HG03097 (cell line): Measurements from ENCODE around the gene MST1R.
"Not testable (repeated sequence)": the region's sequence is repeated elsewhere in the genome, so short reads cannot be mapped to it uniquely, and the experiment has no call there.

Source experiments
- ATAC-seq: cut with Tn5 transposase; IDR thresholded peaks from one replicate; pipeline ENCODE4 v1.9.1; 2021; ENCODE audit not compliant: unreplicated experiment, low FRiP score

Gene MST1R

GRCh38 chr3:49903451-49904424 lies at the start of gene MST1R:
Gene MST1R, minus strand, starts transcription at chr3:49903873. Its CDS starts 264 bp downstream, at chr3:49903609.
- ATAC-seq = peak; percentile 46

- no peak for ATAC-seq
Measured at GRCh38 chr3:49952924-49953323, 49.3 kb upstream of the MST1R start.

DNA sequence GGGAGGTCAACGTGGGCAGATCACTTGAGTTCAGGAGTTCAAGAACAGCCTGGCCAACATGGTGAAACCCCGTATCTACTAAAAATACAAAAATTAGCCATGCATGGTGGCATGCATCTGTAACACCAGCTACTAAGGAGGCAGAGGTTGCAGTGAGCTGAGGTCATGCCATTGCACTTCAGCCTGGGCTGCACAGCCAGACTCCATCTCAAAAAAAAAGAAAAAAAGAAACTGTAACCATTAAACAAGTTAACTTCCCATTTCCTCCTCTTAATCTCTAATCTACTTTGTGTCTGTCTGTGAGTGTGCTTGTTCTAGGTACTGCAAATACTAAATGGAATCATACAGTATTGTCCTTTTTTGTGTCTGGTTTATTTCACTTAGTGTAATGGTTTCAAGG lies 39.0 kb upstream of the MST1R start:
- no peak for ATAC-seq

GRCh38 chr3:49940667-49941249 lies 37.1 kb upstream of the MST1R start:
- ATAC-seq = no peak

DNA sequence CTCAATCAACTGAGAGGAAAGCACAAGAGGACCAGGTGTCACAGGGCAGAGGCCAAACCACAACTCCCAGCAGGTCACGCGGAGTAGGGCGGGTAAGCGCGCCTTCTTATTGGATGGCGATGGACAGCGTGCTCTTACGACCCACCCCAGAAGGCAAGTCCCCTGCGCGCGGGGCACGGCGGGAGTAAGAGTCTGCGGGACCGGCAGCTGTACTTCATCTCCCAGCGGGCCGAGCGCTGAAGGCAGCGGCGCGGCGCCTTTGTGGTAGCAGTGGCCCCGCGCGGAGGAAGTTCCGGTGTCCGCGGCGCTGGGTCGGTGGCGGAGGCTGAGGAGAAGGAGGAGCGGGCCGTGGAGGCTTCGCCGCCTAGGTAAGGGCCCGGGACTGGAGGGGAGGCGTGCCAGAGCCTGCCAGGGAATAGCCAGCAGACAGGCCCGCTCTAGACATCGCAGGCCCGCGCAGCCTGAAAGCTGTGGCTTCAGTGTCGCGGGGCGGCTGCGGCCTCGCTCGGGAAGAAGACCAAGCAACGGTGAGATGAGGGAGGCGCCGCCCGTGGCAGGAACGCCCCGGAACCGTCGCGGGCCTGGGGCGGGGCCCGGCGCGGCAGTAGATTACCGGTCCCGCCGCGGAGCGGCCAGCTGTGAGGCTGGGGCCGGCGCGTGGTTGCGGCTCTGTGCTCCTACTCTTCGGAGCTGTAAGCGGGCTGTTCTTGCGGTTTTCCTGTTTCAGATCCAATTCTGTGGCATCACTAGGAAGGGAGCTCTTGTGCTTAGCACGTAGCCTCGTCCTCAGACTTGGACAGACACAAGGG lies 36.4 kb upstream of the MST1R start, which contains the start of gene RBM6:
TSS of gene RBM6 (plus strand) at position 293 of the 809 bp plus-strand sequence. CDS start 22,492 bp downstream, outside the sequence.
- ATAC-seq = peak; percentile 91

DNA sequence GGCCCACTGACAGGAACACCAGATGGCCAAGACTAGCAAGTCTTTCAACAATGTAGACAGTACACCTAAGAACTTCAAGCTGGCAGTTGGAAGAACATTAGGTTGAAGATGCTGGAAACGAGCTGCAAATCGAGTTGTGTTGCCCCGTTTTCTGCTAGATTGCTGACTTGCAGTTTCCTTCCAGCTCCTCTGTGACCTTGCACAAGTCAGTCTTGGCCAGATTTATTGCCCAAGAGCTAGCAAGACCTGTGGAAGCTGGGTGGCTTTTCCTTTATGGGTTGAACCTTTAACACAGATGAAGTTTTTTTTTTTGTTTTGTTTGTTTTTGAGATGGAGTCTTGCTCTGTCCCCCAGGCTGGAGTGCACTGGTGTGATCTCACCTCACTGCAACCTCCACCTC lies 33.4 kb upstream of the MST1R start:
- ATAC-seq = no peak

DNA sequence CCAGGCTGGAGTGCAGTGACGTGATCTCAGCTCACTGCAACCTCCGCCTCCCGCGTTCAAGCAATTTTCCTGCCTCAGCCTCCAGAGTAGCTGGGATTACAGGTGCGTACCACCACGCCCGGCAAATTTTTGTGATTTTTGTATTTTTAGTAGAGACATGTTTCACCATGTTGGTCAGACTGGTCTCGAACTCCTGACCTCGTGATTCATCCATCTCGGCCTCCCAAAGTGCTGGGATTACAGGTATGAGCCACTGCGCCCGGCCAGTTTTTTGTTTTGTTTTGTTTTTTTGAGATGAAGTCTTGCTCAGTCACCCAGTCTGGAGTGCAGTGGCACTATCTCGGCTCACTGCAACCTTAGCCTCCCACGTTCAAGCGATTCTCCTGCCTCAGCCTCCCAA lies 28.6 kb upstream of the MST1R start:
- ATAC-seq = not testable (repeated sequence)

GRCh38 chr3:49930922-49931321 lies 27.2 kb upstream of the MST1R start:
- ATAC-seq = no peak

GRCh38 chr3:49930168-49930690 lies 26.6 kb upstream of the MST1R start:
- ATAC-seq = no peak

GRCh38 chr3:49929291-49930167 lies 25.9 kb upstream of the MST1R start, which contains the start of gene MON1A:
Gene MON1A, minus strand, starts transcription at chr3:49929811. Its CDS starts 16,465 bp downstream, at chr3:49913346.
- peak; percentile 87 for ATAC-seq

- no peak for ATAC-seq
Measured at GRCh38 chr3:49928481-49929017, 24.9 kb upstream of the MST1R start.

DNA sequence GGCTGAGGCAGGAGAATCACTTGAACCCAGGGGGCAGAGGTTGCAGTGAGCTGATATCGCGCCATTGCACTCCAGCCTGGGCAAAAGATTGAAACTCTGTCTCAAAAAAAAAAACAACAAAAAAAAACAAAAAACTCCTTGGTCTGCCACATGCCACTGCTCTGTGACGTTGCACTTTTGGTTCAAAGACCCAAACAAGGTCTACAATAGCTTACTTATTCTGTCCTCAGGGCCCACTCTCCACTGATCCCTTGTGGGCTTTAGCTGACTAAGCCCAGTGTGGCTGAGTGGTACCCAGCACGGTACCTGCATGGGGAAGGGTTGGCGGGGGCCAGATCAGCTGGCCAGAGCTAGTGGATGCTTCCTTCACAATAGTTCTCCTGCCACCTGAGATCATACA lies 24.1 kb upstream of the MST1R start:
- ATAC-seq = no peak

- ATAC-seq = no peak
Measured at GRCh38 chr3:49926117-49926728, 22.6 kb upstream of the MST1R start.

DNA sequence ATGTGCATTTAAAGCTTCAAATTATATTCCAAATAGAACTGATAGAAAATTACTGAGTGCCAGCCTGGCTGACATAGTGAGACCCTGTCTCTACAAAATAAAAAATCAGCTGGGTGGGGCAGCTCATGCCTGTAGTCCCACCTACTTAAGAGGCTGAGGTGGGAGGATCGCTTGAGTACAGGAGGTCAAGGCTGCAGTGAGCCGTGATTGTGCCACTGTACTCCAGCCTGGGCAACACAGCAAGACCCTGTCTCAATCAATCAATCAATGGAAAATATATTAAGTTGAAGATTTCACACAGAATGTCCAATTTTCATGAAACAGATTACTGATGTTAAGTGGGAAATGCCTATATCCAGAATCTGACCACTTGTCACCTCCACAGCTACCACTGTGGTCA lies 21.8 kb upstream of the MST1R start:
- ATAC-seq = no peak

- ATAC-seq = no peak
Measured at GRCh38 chr3:49924683-49925082, 21.0 kb upstream of the MST1R start.

DNA sequence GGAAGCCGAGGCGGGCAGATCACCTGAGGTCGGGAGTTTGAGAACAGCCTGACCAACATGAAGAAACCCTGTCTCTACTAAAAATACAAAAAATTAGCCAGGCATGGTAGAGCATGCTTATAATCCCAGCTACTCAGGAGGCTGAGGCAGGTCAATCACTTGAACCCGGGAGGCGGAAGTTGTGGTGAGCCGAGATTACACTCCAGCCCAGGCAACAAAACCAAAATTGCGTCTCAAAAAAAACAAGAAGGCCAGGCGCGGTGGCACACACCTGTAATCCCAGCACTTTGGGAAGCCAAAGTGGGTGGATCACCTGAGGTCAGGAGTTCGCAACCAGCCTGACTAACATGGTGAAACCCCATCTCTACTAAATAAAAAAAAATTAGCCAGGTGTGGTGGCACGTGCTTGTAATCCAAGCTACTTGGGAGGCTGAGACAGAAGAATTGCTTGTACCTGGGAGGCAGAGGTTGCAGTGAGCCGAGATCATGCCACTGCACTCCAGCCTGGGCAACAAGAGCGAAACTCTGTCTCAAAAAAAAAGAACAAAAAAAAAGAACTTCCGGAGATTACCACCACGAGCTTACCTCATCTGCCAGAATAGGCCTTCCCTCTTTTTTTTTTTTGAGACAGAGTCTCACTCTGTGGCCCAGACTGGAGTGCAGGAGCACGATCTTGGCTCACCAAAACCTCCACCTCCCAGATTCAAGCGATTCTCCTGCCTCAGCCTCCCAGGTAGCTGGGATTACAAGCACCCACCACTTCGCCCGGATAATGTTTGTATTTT lies 14.3 kb upstream of the MST1R start:
- not testable (repeated sequence) for ATAC-seq

GRCh38 chr3:49916686-49917085 lies 13.0 kb upstream of the MST1R start:
- no peak for ATAC-seq

DNA sequence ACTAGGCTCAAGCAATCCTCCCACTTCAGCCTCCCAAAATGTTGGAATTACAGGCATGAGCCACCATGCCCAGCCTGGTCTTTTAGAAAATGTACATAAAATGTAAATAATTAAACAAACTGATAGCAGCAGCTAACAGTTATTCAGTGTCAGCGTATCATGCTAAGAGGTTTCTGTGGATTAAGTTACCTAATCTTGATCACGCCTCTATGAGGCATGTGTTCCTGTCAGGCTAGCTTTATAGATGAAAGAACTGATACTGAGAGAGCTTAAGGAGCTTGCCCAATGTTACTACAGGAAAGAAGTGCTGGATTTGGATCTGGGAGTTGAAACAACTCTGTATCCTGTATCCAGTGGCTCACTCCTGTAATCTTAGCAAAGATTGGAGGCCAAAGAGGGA lies 11.2 kb upstream of the MST1R start:
- ATAC-seq = no peak
